ENCODE results near the gene WIPF2. TPM values are rescaled to one million over a fixed set of nuclear protein-coding genes. Genes with fewer than 3 reads are reported as not detected.

The WIPF2 gene
- total and polyA plus RNA-seq, 2 donors (not counting 1 experiment from before 2014, with no cell fraction given), result 7.7 to 48.4 TPM

DNA sequence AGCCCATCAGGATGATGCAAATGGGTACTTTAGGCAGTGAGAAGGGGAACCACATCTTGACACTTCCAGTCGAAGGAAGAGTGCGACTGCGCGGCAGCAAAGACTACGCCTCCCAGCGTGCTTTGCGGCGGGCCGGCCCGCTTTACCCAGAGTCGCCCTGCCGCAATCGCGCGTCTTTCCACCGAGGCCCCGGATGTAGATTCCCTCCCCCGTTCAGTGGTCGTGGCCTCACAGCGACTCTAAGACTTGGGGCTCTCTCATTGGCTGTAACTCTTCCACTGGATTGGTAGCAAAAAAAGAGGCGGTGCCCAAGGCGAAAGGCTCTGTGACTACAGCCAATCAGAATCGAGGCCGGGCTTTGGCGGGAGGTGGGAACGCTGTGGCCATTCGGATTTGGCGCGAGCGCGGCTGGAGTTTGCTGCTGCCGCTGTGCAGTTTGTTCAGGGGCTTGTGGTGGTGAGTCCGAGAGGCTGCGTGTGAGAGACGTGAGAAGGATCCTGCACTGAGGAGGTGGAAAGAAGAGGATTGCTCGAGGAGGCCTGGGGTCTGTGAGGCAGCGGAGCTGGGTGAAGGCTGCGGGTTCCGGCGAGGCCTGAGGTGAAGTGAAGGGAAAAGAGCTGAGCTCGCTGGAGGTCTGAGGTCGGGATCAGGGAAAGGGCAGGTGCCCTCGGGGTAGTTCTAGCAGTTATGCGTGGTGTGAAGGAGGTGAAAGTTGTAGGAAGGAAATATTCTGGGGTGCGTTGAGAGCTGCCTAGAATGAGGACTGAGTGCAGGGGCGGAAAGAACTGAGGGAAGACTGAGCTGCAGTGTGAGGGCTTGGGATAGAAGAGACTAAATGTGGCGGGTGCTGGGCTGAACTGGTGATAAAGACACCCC is 68.6 kb downstream of the WIPF2 start, which contains the start of gene CDC6:
CDC6 (plus strand) TSS at position 386 of the 876 bp plus-strand sequence. CDS start 1,542 bp downstream, outside the sequence.
- peak within 1 kb of the TSS; percentile 96 for H2AFZ ChIP-seq (ENCODE audit: insufficient read depth, low read depth, low read length, poor library complexity, severe bottlenecking)
- CTCF ChIA-PET, result interaction anchor here (0.7 to 30.5 kb wide), 5 partner anchors 69 to 192 kb away, joined by 3 to 871 read pairs (median 3); partner anchors contain the start of gene GJD3
- H3K79me2 ChIP-seq (ENCODE audit: control insufficient read depth, insufficient read depth, low read length), result no peaks in the 10 kb centered on the region
- intact Hi-C loops (cut with micrococcal nuclease), result loop anchor here (1.0 to 5.0 kb wide), 4 partner anchors 31 to 174 kb away; partner anchors contain the start of genes TOP2A and WIPF2
- H3K4me2 ChIP-seq (replicated peaks; ENCODE audit: low read depth, low read length, poor library complexity, severe bottlenecking), result peak within 1 kb of the TSS; percentile 97
- H3K4me3 ChIP-seq (ENCODE audit: control extremely low read depth in 1 of 5, extremely low read depth in 1 of 5, insufficient read depth in 1 of 5, low read depth in 2 of 5, low read length in 4 of 5), result peak within 1 kb of the TSS; percentile 27 to 85 (median 69)
- Mint-ChIP-seq H3K9me3 (ENCODE audit: insufficient read depth) (no peaks in the 10 kb centered on the region), H3K27me3 (no peaks in the 10 kb centered on the region), H3K4me3 (peak within 1 kb of the TSS; percentile 97), H3K27ac (peak within 1 kb of the TSS; percentile 70), H3K4me1 (peaks cover 15% of the 10 kb centered on the region)
- no peaks in the 10 kb centered on the region for H3K9me3 ChIP-seq (ENCODE audit: control extremely low read depth in 1 of 3, control insufficient read depth in 2 of 3, insufficient read depth in 1 of 3, low read length in 2 of 3)
- ATAC-seq (ENCODE audit: low read depth), result peak; percentile 95
- peak; percentile 99 for DNase-seq
- H3K36me3 ChIP-seq (replicated peaks in 1 of 2; ENCODE audit: control extremely low read depth in 1 of 2, control insufficient read depth in 1 of 2, extremely low read depth in 1 of 2, insufficient read depth in 2 of 2, low read length in 1 of 2), result peaks cover 0 to 2% of the 10 kb centered on the region in 2 experiments
- H3K27ac ChIP-seq (ENCODE audit: low read length in 2 of 2), result peak within 1 kb of the TSS in 1 of 2 donors; percentile 42
- H4K20me1 ChIP-seq (ENCODE audit: control insufficient read depth, insufficient read depth, low read length, poor library complexity, severe bottlenecking), result no peaks in the 10 kb centered on the region
- POLR2A ChIA-PET, result interaction anchor here (0.7 to 1.1 kb wide), 2 partner anchors 30 to 38 kb away, joined by 3 to 4 read pairs; no protein-coding TSS in a partner anchor
- WGBS (ENCODE audit: insufficient coverage), result 0% methylated on average over 46 of the region's 47 CpGs
- peak within 1 kb of the TSS; percentile 78 for H3K9ac ChIP-seq (ENCODE audit: low read length)
- no peaks in the 10 kb centered on the region for H3K27me3 ChIP-seq (replicated peaks in 1 of 4; ENCODE audit: control extremely low read depth in 1 of 4, control insufficient read depth in 3 of 4, insufficient read depth in 4 of 4, low read length in 3 of 4)
- H3K4me1 ChIP-seq (ENCODE audit: control insufficient read depth in 2 of 2, insufficient read depth in 2 of 2, low read length in 2 of 2), result peaks cover 9 to 11% of the 10 kb centered on the region in 2 donors
- TF ChIP-seq, protein P1, sequence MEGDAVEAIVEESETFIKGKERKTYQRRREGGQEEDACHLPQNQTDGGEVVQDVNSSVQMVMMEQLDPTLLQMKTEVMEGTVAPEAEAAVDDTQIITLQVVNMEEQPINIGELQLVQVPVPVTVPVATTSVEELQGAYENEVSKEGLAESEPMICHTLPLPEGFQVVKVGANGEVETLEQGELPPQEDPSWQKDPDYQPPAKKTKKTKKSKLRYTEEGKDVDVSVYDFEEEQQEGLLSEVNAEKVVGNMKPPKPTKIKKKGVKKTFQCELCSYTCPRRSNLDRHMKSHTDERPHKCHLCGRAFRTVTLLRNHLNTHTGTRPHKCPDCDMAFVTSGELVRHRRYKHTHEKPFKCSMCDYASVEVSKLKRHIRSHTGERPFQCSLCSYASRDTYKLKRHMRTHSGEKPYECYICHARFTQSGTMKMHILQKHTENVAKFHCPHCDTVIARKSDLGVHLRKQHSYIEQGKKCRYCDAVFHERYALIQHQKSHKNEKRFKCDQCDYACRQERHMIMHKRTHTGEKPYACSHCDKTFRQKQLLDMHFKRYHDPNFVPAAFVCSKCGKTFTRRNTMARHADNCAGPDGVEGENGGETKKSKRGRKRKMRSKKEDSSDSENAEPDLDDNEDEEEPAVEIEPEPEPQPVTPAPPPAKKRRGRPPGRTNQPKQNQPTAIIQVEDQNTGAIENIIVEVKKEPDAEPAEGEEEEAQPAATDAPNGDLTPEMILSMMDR (IDR thresholded peaks at IDR 0.05), result no peak
- no peak for TF ChIP-seq EZH2 (IDR thresholded peaks at IDR 0.05; ENCODE audit: borderline replicate concordance, insufficient read depth, low read depth, low read length, poor library complexity, severe bottlenecking)
